B cell (primary cell): ENCODE data around the gene TFF3. TPM values are rescaled to one million over a fixed set of nuclear protein-coding genes. Genes with fewer than 3 reads are reported as not detected.
A peak's percentile ranks its signal among the peaks of the same experiment; 100 is the strongest.

Experiments
- ATAC-seq: fragments of 200-7000 bp; cut with Tn5 transposase; one replicate; pipeline ENCODE4 v1.10.0; 2021; ENCODE audit warnings: low read depth, mild to moderate bottlenecking, moderate number of reproducible peaks, moderate library complexity
- CTCF ChIA-PET: fragments of 350-600 bp; sonication (Branson Sonifier 250); formaldehyde crosslinking; loops from one replicate; lab custom pipeline; 2021; ENCODE audit warnings: antibody characterized with exemption, inconsistent platforms; lab: Charles Lee
- POLR2A ChIA-PET: fragments of 350-600 bp; sonication (Branson Sonifier 250); formaldehyde crosslinking; loops from one replicate; lab custom pipeline; 2021; ENCODE audit warnings: antibody characterized with exemption; lab: Charles Lee
- DNase-seq: peaks from one replicate; pipeline ENCODE4 v3.0.0; 2013
- H2AFZ ChIP-seq: 2 replicates; pipeline ENCODE4 v1.6.1; 2012; ENCODE audit warnings: mild to moderate bottlenecking, low read depth, low read length; ENCODE audit not compliant: insufficient read depth, poor library complexity, severe bottlenecking
- H3K27ac ChIP-seq, 2 donors: 1 replicate in 1 of 2; 2 replicates in 1 of 2; pipeline ENCODE4 v1.5.1; 2012 to 2013; ENCODE audit warnings: low read length in 2 of 2, mild to moderate bottlenecking in 2 of 2, moderate library complexity in 1 of 2
- H3K27me3 ChIP-seq, 4 experiments: fragments of 200-600 bp in 1 of 4; sonication (generic) in 1 of 4; replicated peaks in 1 of 4; 1 replicate in 2 of 4; 2 replicates in 2 of 4; pipeline versions ENCODE4 v1.6.1 to v1.7.0; 2013 to 2016; ENCODE audit warnings: low read length in 3 of 4, mild to moderate bottlenecking in 2 of 4, mixed read lengths in 1 of 4, moderate library complexity in 1 of 4; ENCODE audit not compliant: insufficient read depth in 4 of 4, control insufficient read depth in 3 of 4; ENCODE audit errors: control extremely low read depth in 1 of 4
- H3K36me3 ChIP-seq, 2 experiments: replicated peaks in 1 of 2; 1 replicate in 1 of 2; 2 replicates in 1 of 2; pipeline versions ENCODE4 v1.6.1 to v1.7.1; 2013; ENCODE audit warnings: low read length in 1 of 2; ENCODE audit not compliant: insufficient read depth in 2 of 2, control insufficient read depth in 1 of 2; ENCODE audit errors: control extremely low read depth in 1 of 2, extremely low read depth in 1 of 2
- H3K4me1 ChIP-seq, 2 donors: fragments of 200-600 bp in 1 of 2; sonication (generic) in 1 of 2; 1 replicate in 1 of 2; 2 replicates in 1 of 2; pipeline versions ENCODE4 v1.5.1 to v1.6.1; 2013 to 2017; ENCODE audit warnings: low read length in 2 of 2; ENCODE audit not compliant: control insufficient read depth in 2 of 2, insufficient read depth in 2 of 2
- H3K4me2 ChIP-seq: replicated peaks from 2 replicates; pipeline ENCODE3; 2012; ENCODE audit warnings: mild to moderate bottlenecking, low read depth, low read length; ENCODE audit not compliant: poor library complexity, severe bottlenecking
- H3K4me3 ChIP-seq, 5 experiments: fragments of 200-600 bp in 1 of 5; sonication (generic) in 1 of 5; 1 replicate in 3 of 5; 2 replicates in 2 of 5; pipeline versions ENCODE4 v1.5.1 to v1.7.0; 2011 to 2016; ENCODE audit warnings: low read length in 4 of 5, mild to moderate bottlenecking in 4 of 5, low read depth in 2 of 5, control low read depth in 1 of 5, moderate library complexity in 1 of 5; ENCODE audit not compliant: insufficient read depth in 1 of 5; ENCODE audit errors: control extremely low read depth in 1 of 5, extremely low read depth in 1 of 5
- H3K79me2 ChIP-seq: fragments of 200-600 bp; sonication (generic); one replicate; pipeline ENCODE4 v1.6.0; 2016; ENCODE audit warnings: low read length; ENCODE audit not compliant: control insufficient read depth, insufficient read depth
- H3K9ac ChIP-seq: fragments of 200-600 bp; sonication (generic); 2 replicates; pipeline ENCODE4 v1.6.1; 2017; ENCODE audit warnings: mild to moderate bottlenecking, low read length, moderate library complexity
- H3K9me3 ChIP-seq, 3 donors: one replicate each; pipeline versions ENCODE4 v1.6.1 to v1.7.1; 2013; ENCODE audit warnings: low read length in 2 of 3; ENCODE audit not compliant: control insufficient read depth in 2 of 3, insufficient read depth in 1 of 3; ENCODE audit errors: control extremely low read depth in 1 of 3
- H4K20me1 ChIP-seq: 2 replicates; pipeline ENCODE4 v1.6.0; 2012; ENCODE audit warnings: mild to moderate bottlenecking, low read length; ENCODE audit not compliant: insufficient read depth, control insufficient read depth, poor library complexity, severe bottlenecking
- H3K27ac Mint-ChIP-seq: one replicate; pipeline ENCODE4 v1.8.0; 2021; ENCODE audit warnings: mixed read lengths
- H3K27me3 Mint-ChIP-seq: one replicate; pipeline ENCODE4 v1.8.0; 2021; ENCODE audit warnings: mixed read lengths
- H3K4me1 Mint-ChIP-seq: one replicate; pipeline ENCODE4 v1.8.0; 2021; ENCODE audit warnings: mixed read lengths
- H3K4me3 Mint-ChIP-seq: one replicate; pipeline ENCODE4 v1.8.0; 2021; ENCODE audit warnings: mixed read lengths
- H3K9me3 Mint-ChIP-seq: one replicate; pipeline ENCODE4 v1.8.0; 2022; ENCODE audit warnings: mixed read lengths; ENCODE audit not compliant: insufficient read depth
- CTCF ChIP-seq: fragments of 200-600 bp; IDR thresholded peaks from one replicate; pipeline ENCODE4 v1.8.0; 2022; ENCODE audit warnings: antibody characterized with exemption, mild to moderate bottlenecking
- EZH2 ChIP-seq: IDR thresholded peaks from 2 replicates; pipeline ENCODE4 v1.6.1; 2012; ENCODE audit warnings: borderline replicate concordance, low read depth, mild to moderate bottlenecking, moderate library complexity, low read length; ENCODE audit not compliant: insufficient read depth, poor library complexity, severe bottlenecking
- WGBS: methylation state at CpG from one replicate; pipeline ENCODE4 v1.1.5; 2013; ENCODE audit warnings: missing lambda C conversion rate; ENCODE audit not compliant: insufficient coverage; 5-methylcytosine and 5-hydroxymethylcytosine counted together
- intact Hi-C: fragments of 100-400 bp; cut with micrococcal nuclease; formaldehyde crosslinking; loops from one replicate; pipeline ENCODE4 v1.10.0; 2022
- polyA plus RNA-seq: library from polyadenylated mRNA; depleted of rRNA; stranded (reverse); fragments of >200 nt; gene quantifications from 2 replicates; pipeline ENCODE4 v1.2.3, GENCODE V29; 2012
- total RNA-seq, 2 donors: library from RNA; stranded (reverse); fragments of 120-200 nt in 1 of 2; gene quantifications; 1 replicate in 1 of 2; 2 replicates in 1 of 2; pipeline versions ENCODE4 v1.2.3 to v1.2.4, GENCODE V29; 2013 to 2022

The TFF3 gene
- total and polyA plus RNA-seq, 2 donors (not counting 1 experiment from before 2014, with no cell fraction given) = not detected

GRCh38 chr21:42320791-42321190, 5.6 kb upstream of the TFF3 start:
- H3K9me3 ChIP-seq = no peaks in the 10 kb centered on the region
- H3K4me1 ChIP-seq = peaks cover 12 to 16% of the 10 kb centered on the region in 2 donors
- H3K36me3 ChIP-seq = no peaks in the 10 kb centered on the region
- H3K27ac ChIP-seq = no peak overlapping the region
- H3K9ac ChIP-seq = no peak overlapping the region
- ChIA-PET POLR2A (no interaction called here), CTCF (no interaction called here)
- DNase-seq = no peak
- H3K4me3 Mint-ChIP-seq = no peak overlapping the region
- no peak overlapping the region for H3K4me3 ChIP-seq
- H4K20me1 ChIP-seq = no peaks in the 10 kb centered on the region
- no peak overlapping the region for H2AFZ ChIP-seq
- no peak for ATAC-seq
- H3K27me3 Mint-ChIP-seq = peaks cover 31% of the 10 kb centered on the region
- no peak overlapping the region for H3K4me2 ChIP-seq
- WGBS = 98% methylated on average over 5 of the region's 8 CpGs
- no peak overlapping the region for H3K27ac Mint-ChIP-seq
- H3K27me3 ChIP-seq = peaks cover 0 to 16% (median 5%) of the 10 kb centered on the region in 4 experiments
- peaks cover 15% of the 10 kb centered on the region for H3K4me1 Mint-ChIP-seq
- no peaks in the 10 kb centered on the region for H3K9me3 Mint-ChIP-seq
- no peaks in the 10 kb centered on the region for H3K79me2 ChIP-seq
- intact Hi-C loops = no loop called here
- TF ChIP-seq CTCF = no peak

DNA sequence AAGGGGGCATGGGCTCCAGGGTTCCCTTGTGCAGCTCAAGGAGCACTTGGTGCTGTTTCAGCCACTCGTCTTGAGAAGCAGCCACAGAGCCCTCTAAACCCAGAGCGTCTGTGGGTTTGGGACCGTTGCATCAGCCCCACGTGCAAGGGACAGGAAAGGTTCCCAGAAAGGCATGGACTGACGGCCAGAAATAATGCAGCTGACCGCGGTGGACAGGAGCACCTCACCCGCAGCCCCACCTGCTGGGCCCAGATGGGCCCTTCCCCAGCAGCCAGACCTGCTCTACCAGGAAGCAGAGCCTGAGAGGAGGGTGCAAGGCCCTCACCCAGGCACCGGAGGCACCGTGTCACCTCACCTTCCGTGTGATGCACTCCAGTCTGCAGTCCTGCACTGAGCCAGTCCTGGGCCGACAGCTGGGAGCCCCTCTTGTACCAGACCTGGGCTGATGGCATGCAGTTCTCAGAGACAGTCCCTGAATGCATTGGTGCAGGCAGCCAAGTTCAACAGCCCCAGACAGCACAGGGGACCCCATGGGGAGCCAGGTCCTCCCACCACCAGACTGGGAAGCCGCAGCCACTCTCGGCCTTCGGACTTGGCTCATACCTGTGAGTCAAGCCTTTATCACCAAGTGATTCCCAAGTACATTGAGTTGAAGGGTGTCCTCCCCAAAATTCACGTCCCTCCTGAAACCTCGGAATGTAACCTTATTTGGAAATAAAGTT, 4.8 kb upstream of the TFF3 start:
- no peak overlapping the region for H3K9ac ChIP-seq
- H3K4me3 ChIP-seq = no peak overlapping the region
- peak; percentile 15 for ATAC-seq
- no peak overlapping the region for H3K27ac Mint-ChIP-seq
- ChIA-PET CTCF (interaction anchor here (0.6 to 2.6 kb wide), 3 partner anchors 10 to 175 kb away, joined by 4 to 13 read pairs (median 6); no protein-coding TSS in a partner anchor), POLR2A (no interaction called here)
- peaks cover 0 to 11% (median 1%) of the 10 kb centered on the region in 4 experiments for H3K27me3 ChIP-seq
- peak overlapping the region; percentile 68 for H2AFZ ChIP-seq
- intact Hi-C loops = no loop called here
- no peak overlapping the region for H3K27ac ChIP-seq
- no peaks in the 10 kb centered on the region for H4K20me1 ChIP-seq
- peaks cover 28% of the 10 kb centered on the region for H3K27me3 Mint-ChIP-seq
- no peaks in the 10 kb centered on the region for H3K9me3 ChIP-seq
- no peak overlapping the region for H3K4me3 Mint-ChIP-seq
- TF ChIP-seq CTCF (no peak), EZH2 (no peak)
- WGBS = 65% methylated on average over 15 of the region's 17 CpGs
- peaks cover 12 to 16% of the 10 kb centered on the region in 2 donors for H3K4me1 ChIP-seq
- peaks cover 15% of the 10 kb centered on the region for H3K4me1 Mint-ChIP-seq
- H3K9me3 Mint-ChIP-seq = no peaks in the 10 kb centered on the region
- peak overlapping the region; percentile 58 for H3K4me2 ChIP-seq
- no peaks in the 10 kb centered on the region for H3K79me2 ChIP-seq
- no peaks in the 10 kb centered on the region for H3K36me3 ChIP-seq
- DNase-seq = no peak
